Effector memory CD8-positive, alpha-beta T cell (primary cell): ENCODE results near the gene COL8A1.

Experiments
- ATAC-seq: fragments of 150-1000 bp; cut with Tn5 transposase; replicated peaks from 2 replicates; pipeline ENCODE4 v1.10.0; 2021; ENCODE audit warnings: mild to moderate bottlenecking, moderate library complexity
- DNase-seq, 3 experiments: peaks; one replicate each; pipeline ENCODE4 v3.0.0; 2021
- H3K27ac Mint-ChIP-seq, 2 donors: one replicate each; pipeline ENCODE4 v1.8.0; 2022; ENCODE audit warnings: mild to moderate bottlenecking in 2 of 2, mixed read lengths in 2 of 2, moderate library complexity in 2 of 2
- H3K27me3 Mint-ChIP-seq, 2 donors: one replicate each; pipeline ENCODE4 v1.8.0; 2022; ENCODE audit warnings: mixed read lengths in 2 of 2
- H3K36me3 Mint-ChIP-seq: one replicate; pipeline ENCODE4 v1.8.0; 2022; ENCODE audit warnings: mild to moderate bottlenecking, moderate library complexity, mixed read lengths; ENCODE audit not compliant: insufficient read depth
- H3K4me1 Mint-ChIP-seq, 2 donors: one replicate each; pipeline ENCODE4 v1.8.0; 2022; ENCODE audit warnings: low read depth in 2 of 2, mixed read lengths in 2 of 2
- H3K4me3 Mint-ChIP-seq, 2 donors: one replicate each; pipeline ENCODE4 v1.8.0; 2022; ENCODE audit warnings: mild to moderate bottlenecking in 2 of 2, mixed read lengths in 2 of 2, moderate library complexity in 2 of 2
- H3K9me3 Mint-ChIP-seq, 2 donors: one replicate each; pipeline ENCODE4 v1.8.0; 2022; ENCODE audit warnings: mixed read lengths in 2 of 2

Gene COL8A1

DNA sequence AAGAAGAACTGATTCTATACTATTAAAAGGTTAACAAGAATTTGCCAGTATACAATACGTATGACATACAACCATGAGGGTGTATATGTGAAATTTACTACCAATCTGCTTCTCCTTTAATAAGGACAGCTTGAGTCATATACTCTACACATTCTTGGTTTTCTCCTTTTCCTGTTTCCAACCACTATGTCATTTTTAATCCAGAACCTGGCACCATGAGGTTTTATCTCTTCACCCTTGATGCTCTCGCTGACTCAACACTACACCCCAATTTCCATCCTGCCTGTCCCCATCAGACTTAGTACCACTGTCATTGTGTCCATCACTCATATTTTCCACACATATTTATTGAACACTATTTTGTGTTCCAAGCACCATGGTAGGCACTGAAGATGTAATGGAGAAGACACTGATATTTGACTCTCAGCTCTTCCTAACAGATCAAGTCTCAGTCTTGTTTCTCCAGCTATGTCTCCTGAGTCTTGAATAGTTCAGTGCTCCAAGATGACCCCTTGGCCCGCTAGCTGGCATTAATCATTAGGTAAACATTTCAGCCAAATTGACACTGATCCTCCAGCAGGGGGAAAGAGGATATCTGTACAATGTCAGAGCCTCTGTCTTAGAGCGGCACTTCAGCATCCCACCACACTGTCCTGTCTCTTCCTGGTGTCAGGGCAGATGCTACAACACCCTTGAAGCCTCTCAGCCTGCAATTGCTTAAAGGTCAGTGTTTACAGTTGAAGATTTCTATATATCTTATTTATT is 11.2 kb upstream of the COL8A1 start:
- Mint-ChIP-seq H3K9me3 (peaks cover 0 to 1% of the 10 kb centered on the region in 2 donors), H3K27me3 (no peaks in the 10 kb centered on the region), H3K27ac (no peak overlapping the region), H3K36me3 (no peaks in the 10 kb centered on the region), H3K4me1 (no peaks in the 10 kb centered on the region), H3K4me3 (no peak overlapping the region)
- ATAC-seq (no peak), DNase-seq (no peak)

DNA sequence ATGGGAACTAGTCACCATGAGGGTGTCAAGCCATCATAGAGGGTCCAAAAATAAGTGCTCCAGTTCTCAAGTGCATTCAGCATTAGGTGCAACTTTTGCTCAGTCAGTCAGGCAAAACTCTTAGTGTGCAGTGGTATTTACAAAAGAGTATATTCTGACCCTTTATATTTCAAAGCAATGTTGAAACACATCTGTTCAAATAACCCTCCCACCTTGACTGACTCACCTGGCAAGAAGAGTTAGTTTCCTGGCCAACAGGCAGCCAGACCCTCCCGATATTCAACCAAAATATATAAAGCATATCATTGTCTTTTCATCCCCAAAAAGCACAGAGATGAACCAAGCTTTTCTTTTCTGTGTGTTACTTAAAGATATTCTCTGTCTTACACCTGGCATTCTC is 7.6 kb upstream of the COL8A1 start:
- DNase-seq (no peak), ATAC-seq (no peak)
- peaks cover 2 to 34% of the 10 kb centered on the region in 2 donors for H3K27me3 Mint-ChIP-seq
- peaks cover 0 to 1% of the 10 kb centered on the region in 2 donors for H3K9me3 Mint-ChIP-seq
- H3K36me3 Mint-ChIP-seq: no peaks in the 10 kb centered on the region
- H3K4me1 Mint-ChIP-seq: no peaks in the 10 kb centered on the region
- no peak overlapping the region for H3K4me3 Mint-ChIP-seq
- H3K27ac Mint-ChIP-seq: no peak overlapping the region

DNA sequence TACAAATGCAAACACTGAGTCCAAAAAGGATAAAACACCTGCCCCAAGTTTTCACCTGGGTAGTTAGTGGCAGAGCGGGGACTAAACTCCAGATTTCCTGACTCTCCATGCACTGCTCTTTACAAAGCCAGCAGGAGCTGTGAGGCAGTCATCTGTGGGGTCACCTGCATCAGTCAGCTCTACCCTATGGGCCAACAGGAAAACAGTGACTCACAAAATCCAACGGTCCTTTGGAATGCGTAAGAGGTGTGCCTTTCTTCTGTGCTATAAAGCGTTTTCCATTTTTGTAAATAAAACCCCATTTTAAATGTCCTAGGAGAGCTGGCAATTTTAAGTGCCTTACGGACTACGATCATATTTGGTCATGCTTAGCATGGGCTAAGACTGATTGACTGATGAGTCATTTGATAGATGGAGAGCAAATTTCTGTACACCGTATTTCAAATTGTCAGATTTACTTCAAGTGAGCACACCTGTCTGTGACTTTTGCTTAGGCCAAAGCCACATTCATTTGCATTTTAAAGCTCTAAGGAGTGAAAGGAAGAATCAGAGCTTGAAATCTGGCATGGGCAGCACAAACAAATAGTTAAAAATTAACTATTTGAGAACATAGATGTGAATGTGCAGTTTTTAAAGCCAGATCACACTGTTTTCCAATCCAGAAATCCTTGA is 4.4 kb upstream of the COL8A1 start:
- Mint-ChIP-seq H3K27ac (no peak overlapping the region), H3K4me1 (peaks cover 8 to 12% of the 10 kb centered on the region in 2 donors), H3K9me3 (peaks cover 4 to 8% of the 10 kb centered on the region in 2 donors), H3K4me3 (no peak overlapping the region), H3K36me3 (no peaks in the 10 kb centered on the region), H3K27me3 (peaks cover 24 to 62% of the 10 kb centered on the region in 2 donors)
- no peak for ATAC-seq
- DNase-seq: no peak

DNA sequence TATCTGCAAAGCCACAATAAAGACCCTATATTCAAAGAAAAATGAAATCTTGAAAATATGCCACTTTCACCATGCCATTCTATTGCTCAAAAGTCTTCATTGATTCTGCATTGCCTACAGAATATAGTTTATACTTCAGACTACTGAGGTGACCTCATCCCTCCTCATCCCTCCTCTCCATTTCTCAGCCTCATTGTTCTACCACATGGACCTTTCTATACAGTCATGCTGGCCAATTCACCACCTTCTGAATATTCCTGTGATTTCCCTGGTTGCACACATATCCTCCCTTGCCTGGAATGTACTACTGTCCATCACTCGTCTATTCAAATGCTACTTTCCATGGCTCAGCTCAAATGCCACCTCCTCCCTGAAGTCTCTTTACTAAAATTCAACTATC is 3.5 kb upstream of the COL8A1 start:
- peaks cover 4 to 8% of the 10 kb centered on the region in 2 donors for H3K9me3 Mint-ChIP-seq
- H3K27me3 Mint-ChIP-seq: peaks cover 27 to 67% of the 10 kb centered on the region in 2 donors

DNA sequence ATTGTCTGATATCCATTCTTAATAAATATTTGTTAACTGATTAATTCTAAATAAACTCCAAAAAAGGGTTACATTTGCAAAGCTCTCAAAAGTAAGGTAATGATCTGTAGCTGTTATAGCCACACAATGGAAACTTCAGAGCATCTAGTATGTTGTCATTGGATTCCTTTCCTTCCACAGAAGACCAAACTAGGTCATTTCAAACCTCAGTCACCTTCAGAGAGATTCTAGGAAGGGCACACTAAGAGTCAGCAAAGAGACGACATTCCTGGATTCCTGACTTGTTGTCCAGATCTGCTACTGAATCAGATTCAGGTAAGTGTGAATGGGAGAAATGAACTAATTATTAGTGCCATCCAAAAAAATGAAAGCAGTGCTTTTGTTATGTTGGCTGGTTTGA is 3.0 kb upstream of the COL8A1 start:
- Mint-ChIP-seq H3K4me3 (no peak overlapping the region), H3K4me1 (peaks cover 8 to 12% of the 10 kb centered on the region in 2 donors), H3K36me3 (no peaks in the 10 kb centered on the region), H3K9me3 (peaks cover 4 to 8% of the 10 kb centered on the region in 2 donors), H3K27me3 (peaks cover 29 to 70% of the 10 kb centered on the region in 2 donors), H3K27ac (no peak overlapping the region)
- ATAC-seq: no peak
- no peak for DNase-seq

More for the DNA sequence above, 3.5 kb upstream of the COL8A1 start:
- no peak for ATAC-seq
- DNase-seq: no peak
- Mint-ChIP-seq H3K4me1 (peaks cover 8 to 12% of the 10 kb centered on the region in 2 donors), H3K36me3 (no peaks in the 10 kb centered on the region), H3K4me3 (no peak overlapping the region), H3K27ac (no peak overlapping the region)

DNA sequence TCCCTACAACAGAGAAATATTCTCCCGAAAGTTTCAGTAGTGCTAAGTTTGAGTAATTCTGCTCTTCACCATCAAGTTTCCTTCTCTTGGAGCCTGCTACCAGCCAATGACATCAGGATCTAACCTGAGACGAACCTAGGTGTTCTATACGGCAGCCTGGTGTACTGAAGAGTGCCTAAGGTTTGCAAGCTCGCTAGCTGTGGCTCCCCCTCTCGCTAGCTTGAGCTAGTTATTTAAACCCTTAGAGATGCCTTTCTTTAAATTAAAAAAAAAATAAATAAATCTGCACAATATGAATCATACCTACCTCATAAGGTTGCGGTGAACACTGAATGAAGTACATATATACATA is 1.4 kb upstream of the COL8A1 start:
- DNase-seq (no peak), ATAC-seq (no peak)
- peaks cover 33 to 76% of the 10 kb centered on the region in 2 donors for H3K27me3 Mint-ChIP-seq
- H3K27ac Mint-ChIP-seq: no peak overlapping the region
- H3K4me3 Mint-ChIP-seq: no peak overlapping the region
- peaks cover 2 to 8% of the 10 kb centered on the region in 2 donors for H3K9me3 Mint-ChIP-seq
- peaks cover 8 to 12% of the 10 kb centered on the region in 2 donors for H3K4me1 Mint-ChIP-seq
- no peaks in the 10 kb centered on the region for H3K36me3 Mint-ChIP-seq

DNA sequence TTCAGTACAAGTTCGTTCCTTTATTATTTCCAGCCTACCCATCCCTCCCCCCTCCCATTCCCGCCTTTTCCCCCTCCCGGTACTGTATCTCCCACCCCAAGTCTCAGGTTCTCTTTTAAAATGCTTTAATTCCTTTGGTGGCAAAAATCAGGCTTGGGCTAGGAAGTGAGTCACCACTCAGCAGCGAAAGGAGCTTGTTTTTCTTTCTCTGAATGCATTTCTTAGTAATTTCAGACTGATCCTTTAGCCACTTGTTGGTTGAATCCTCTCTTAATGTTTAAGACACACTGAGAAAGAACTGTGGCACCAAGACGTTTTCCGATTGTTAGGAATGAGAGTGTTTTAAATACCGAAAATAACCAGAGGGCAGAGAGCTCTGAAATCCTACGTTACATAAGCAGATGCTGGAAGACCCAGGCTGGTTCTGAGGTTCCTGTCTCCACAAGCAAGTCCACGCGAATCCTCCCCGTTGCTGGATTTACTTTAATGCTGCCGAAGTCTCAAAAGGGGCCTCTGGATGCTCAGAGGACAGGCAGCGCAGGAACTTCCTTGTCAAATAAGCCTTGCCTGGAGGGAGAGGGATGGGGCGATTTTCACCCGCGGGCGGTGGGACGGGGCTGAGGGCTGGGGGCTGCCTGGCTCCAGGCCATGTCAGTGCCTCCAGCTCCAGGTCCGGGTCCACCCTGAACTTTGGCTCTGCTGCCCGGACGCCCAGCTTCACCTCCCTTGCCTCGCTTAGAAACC is 854 bp upstream of the COL8A1 start:
- DNase-seq (no peak), ATAC-seq (no peak)
- Mint-ChIP-seq H3K4me1 (peaks cover 8 to 12% of the 10 kb centered on the region in 2 donors), H3K36me3 (no peaks in the 10 kb centered on the region), H3K27me3 (peaks cover 33 to 74% of the 10 kb centered on the region in 2 donors), H3K9me3 (peaks cover 2 to 8% of the 10 kb centered on the region in 2 donors), H3K27ac (no peak overlapping the region), H3K4me3 (peak overlapping the region in 1 of 2 donors; percentile 10)

DNA sequence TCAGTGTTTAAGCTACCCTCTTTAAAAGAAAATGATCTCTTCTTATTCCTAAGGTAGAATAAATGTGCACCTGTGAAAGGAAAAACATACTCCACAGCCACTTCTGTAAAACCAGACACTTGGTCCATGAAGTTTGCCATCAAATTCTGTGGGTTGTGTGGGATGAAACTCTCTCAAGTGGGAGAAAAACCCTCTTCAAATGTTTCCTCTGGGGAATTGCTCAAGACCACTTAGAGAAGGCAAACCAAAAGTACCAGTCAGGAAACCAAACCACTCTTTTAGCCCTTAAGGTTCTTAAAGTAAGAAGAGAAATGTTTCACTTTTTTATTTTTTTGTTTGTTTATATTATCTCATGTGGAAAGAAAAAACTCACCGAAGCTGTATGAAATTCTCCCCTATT is 1.2 kb downstream of the COL8A1 start:
- no peak for ATAC-seq
- H3K9me3 Mint-ChIP-seq: peaks cover 2 to 8% of the 10 kb centered on the region in 2 donors
- H3K27me3 Mint-ChIP-seq: peaks cover 33 to 55% of the 10 kb centered on the region in 2 donors

DNA sequence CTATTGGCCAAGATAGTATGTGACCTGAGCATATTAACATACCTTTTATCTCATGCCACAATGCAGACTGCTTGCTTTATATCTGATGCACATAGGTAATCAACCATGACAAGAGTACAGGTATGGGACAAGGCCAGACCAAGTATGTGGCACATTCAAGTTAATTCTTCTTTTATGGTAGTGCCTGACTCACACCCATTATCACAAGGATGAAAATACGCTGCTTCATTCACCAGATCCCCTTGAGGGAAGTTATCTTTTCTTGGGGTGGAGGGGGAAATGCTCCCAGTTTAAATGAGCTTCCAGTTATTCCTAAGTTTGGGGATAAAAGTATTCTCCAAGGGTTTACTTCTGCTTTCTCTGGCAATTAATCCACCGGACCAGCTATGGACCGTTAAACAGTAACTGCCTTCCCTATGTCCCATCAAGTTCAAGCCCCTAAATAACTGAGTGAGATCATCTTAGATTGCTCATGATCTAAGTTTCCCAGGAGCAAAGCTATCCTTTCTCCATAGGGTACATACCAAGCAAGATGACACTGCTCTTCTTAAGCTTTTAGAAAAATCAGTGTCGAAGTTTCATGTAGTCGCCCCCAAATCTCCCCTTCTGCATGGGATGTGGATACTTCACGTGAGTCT is 1.9 kb downstream of the COL8A1 start:
- Mint-ChIP-seq H3K4me3 (no peak overlapping the region), H3K27me3 (peaks cover 33 to 48% of the 10 kb centered on the region in 2 donors), H3K9me3 (peaks cover 2 to 8% of the 10 kb centered on the region in 2 donors), H3K36me3 (no peaks in the 10 kb centered on the region), H3K4me1 (peaks cover 8 to 12% of the 10 kb centered on the region in 2 donors), H3K27ac (no peak overlapping the region)
- no peak for DNase-seq
- ATAC-seq: no peak

More for the DNA sequence above, 1.2 kb downstream of the COL8A1 start:
- peaks cover 8 to 12% of the 10 kb centered on the region in 2 donors for H3K4me1 Mint-ChIP-seq
- DNase-seq: no peak
- no peaks in the 10 kb centered on the region for H3K36me3 Mint-ChIP-seq
- no peak overlapping the region for H3K4me3 Mint-ChIP-seq
- H3K27ac Mint-ChIP-seq: no peak overlapping the region

DNA sequence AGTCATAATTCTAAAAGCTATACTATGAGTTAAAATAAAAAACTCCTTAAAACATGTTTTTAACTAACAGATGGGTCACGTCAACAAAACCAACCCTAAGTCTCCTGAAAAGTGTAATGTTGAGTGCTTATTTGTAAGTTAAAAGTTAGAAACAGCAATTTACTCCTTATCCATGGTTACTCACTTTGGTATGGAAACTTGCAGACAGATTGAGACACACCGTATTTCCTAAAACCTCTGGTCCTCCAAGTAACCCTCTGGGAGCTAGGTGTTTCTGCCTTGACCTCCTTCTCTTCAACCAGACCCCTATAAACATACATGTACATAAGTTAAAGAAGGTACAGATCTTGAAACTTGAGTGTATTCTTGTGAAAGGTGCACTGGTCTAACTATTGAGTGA is 3.1 kb downstream of the COL8A1 start:
- Mint-ChIP-seq H3K9me3 (peaks cover 2 to 8% of the 10 kb centered on the region in 2 donors), H3K27ac (no peak overlapping the region), H3K27me3 (peaks cover 28 to 38% of the 10 kb centered on the region in 2 donors)

DNA sequence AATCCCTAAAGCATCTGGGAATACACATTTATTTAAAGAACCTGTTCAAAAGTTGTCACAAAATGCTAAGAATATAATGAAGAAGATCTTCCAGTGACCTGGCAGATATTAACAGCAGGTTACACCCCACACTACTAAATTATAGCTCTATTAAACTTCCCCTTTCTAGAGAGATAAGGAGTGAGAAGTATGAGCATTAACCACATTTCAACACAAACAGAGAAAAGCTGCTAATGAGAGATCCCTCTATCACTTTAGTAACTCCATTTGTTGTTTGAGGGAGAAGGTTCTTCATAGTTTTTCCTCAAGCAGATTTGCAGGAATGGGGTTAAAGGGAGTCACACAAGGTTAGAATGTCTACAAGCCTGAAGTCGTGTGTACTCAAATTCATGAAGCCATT is 3.6 kb downstream of the COL8A1 start:
- Mint-ChIP-seq H3K27ac (no peak overlapping the region), H3K4me1 (peaks cover 8 to 12% of the 10 kb centered on the region in 2 donors), H3K36me3 (no peaks in the 10 kb centered on the region), H3K4me3 (no peak overlapping the region), H3K9me3 (peaks cover 2 to 8% of the 10 kb centered on the region in 2 donors), H3K27me3 (peaks cover 28 to 34% of the 10 kb centered on the region in 2 donors)
- DNase-seq (no peak), ATAC-seq (no peak)

More for the DNA sequence above, 3.1 kb downstream of the COL8A1 start:
- no peak for DNase-seq
- no peaks in the 10 kb centered on the region for H3K36me3 Mint-ChIP-seq
- H3K4me3 Mint-ChIP-seq: no peak overlapping the region
- H3K4me1 Mint-ChIP-seq: peaks cover 8 to 12% of the 10 kb centered on the region in 2 donors
- no peak for ATAC-seq

DNA sequence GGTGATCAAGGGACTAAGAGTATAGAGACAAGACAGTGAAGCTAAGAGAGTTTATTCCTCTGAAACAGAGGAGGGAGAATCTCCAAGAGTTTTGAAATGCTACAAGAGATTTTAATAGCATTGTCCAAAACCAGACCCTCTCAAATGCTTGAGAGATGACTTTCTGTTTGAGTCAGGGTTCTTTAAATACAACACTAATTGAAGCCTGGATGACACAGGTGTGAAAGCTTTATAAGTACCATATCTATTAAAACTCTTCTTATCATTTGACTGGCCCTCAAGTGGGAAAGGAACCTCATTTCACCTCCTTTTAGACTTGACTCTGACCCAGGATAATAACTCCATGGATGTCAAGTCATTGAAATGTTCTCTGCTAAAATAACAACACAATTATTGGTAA is 5.6 kb downstream of the COL8A1 start:
- ATAC-seq (no peak), DNase-seq (no peak)
- Mint-ChIP-seq H3K9me3 (no peaks in the 10 kb centered on the region), H3K4me1 (no peaks in the 10 kb centered on the region), H3K27ac (no peak overlapping the region), H3K27me3 (peaks cover 9 to 14% of the 10 kb centered on the region in 2 donors), H3K36me3 (no peaks in the 10 kb centered on the region), H3K4me3 (no peak overlapping the region)

DNA sequence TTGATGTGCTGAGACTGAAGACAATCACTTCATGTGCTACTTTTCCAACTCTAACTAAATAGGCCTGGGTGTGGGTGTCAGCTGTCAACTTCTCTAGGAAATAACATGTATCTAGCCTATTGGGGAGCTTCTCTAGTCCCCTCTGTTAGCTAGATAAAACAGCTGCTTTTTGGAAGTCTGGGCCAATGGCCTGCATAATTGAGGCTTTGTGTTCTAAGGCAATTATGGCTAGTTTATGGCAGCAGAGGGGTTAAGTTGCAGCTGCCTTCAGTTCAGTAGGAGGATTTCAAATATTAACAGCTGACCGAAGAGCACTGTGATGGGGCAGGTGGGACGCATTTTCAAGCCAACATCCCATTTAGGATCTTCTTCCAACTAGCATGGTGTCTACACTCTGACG is 6.4 kb downstream of the COL8A1 start:
- Mint-ChIP-seq H3K36me3 (no peaks in the 10 kb centered on the region), H3K4me3 (no peak overlapping the region), H3K4me1 (no peaks in the 10 kb centered on the region), H3K27me3 (peaks cover 6 to 9% of the 10 kb centered on the region in 2 donors), H3K9me3 (no peaks in the 10 kb centered on the region), H3K27ac (no peak overlapping the region)
- ATAC-seq (no peak), DNase-seq (no peak)
